A549 (cell line): ENCODE data around the gene ZBTB8B.

Experiments
- CTCF ChIP-seq: fragments of >200 bp; sonication (Bioruptor Twin); formaldehyde crosslinking; IDR thresholded peaks from 3 replicates; pipeline ENCODE4 v1.5.1; 2016
- MAX ChIP-seq: IDR thresholded peaks from 2 replicates; pipeline ENCODE4 v1.6.1; 2012
- MYC ChIP-seq: IDR thresholded peaks from 2 replicates; pipeline ENCODE4 v1.6.1; 2012; ENCODE audit warnings: mild to moderate bottlenecking, inconsistent platforms, low read length, improper control_type of control experiment, borderline replicate concordance
- PBX3 ChIP-seq: IDR thresholded peaks from 2 replicates; pipeline ENCODE4 v1.6.1; 2012

- TF ChIP-seq CTCF = no peak
- TF ChIP-seq MYC = no peak
- no peak for TF ChIP-seq PBX3
- TF ChIP-seq MAX = no peak
These were observed 5.6 kb downstream of the ZBTB8B start for GRCh38 chr1:32470431-32470830.
